Activated T-cell treated with anti-CD3 and anti-CD28 coated beads, Interleukin-2, amount 50 U/mL, for 72 hours (primary cell): ENCODE data around the gene NFKBIZ. TPM values are rescaled to one million over a fixed set of nuclear protein-coding genes. Genes with fewer than 3 reads are reported as not detected.
A peak's percentile ranks its signal among the peaks of the same experiment; 100 is the strongest.

Source experiments
- ATAC-seq, 2 donors: fragments of 150-1000 bp; cut with Tn5 transposase; replicated peaks in 1 of 2; 2 replicates each; pipeline ENCODE4 v1.10.0; 2021; ENCODE audit warnings: moderate library complexity in 2 of 2, mild to moderate bottlenecking in 1 of 2
- DNase-seq, 2 donors: peaks; one replicate each; pipeline ENCODE4 v3.0.0; 2021 to 2022; ENCODE audit warnings: mixed read lengths in 1 of 2
- H3K27ac Mint-ChIP-seq: one replicate; pipeline ENCODE4 v1.8.0; 2022; ENCODE audit warnings: mild to moderate bottlenecking, moderate library complexity, mixed read lengths
- H3K27me3 Mint-ChIP-seq: one replicate; pipeline ENCODE4 v1.8.0; 2022; ENCODE audit warnings: low read depth, mixed read lengths
- H3K36me3 Mint-ChIP-seq, 2 donors: one replicate each; pipeline ENCODE4 v1.8.0; 2022; ENCODE audit warnings: mixed read lengths in 2 of 2, mild to moderate bottlenecking in 1 of 2; ENCODE audit not compliant: insufficient read depth in 2 of 2
- H3K4me1 Mint-ChIP-seq: one replicate; pipeline ENCODE4 v1.8.0; 2022; ENCODE audit warnings: low read depth, mixed read lengths
- H3K4me3 Mint-ChIP-seq, 2 donors: one replicate each; pipeline ENCODE4 v1.8.0; 2022; ENCODE audit warnings: mild to moderate bottlenecking in 2 of 2, mixed read lengths in 2 of 2, moderate library complexity in 2 of 2
- H3K9me3 Mint-ChIP-seq, 2 donors: one replicate each; pipeline ENCODE4 v1.8.0; 2022; ENCODE audit warnings: mixed read lengths in 2 of 2
- total RNA-seq, 2 donors: library from RNA; stranded (reverse); gene quantifications; one replicate each; pipeline ENCODE4 v1.2.3, GENCODE V29; 2022

NFKBIZ gene
- total RNA-seq, 2 donors from 2014 or later = 116 to 208 TPM

- ATAC-seq (peak; percentile 22 to 34), DNase-seq (no peak)
- Mint-ChIP-seq H3K27me3 (no peaks in the 10 kb centered on the region), H3K4me3 (peak overlapping the region in 1 of 2 donors; percentile 18), H3K4me1 (peaks cover 76% of the 10 kb centered on the region), H3K9me3 (no peaks in the 10 kb centered on the region), H3K36me3 (peaks cover 5 to 6% of the 10 kb centered on the region in 2 donors), H3K27ac (peak overlapping the region; percentile 60)
Observed at GRCh38 chr3:101814835-101815234, 34.5 kb upstream of the NFKBIZ start.

- no peak overlapping the region for H3K4me3 Mint-ChIP-seq
- peaks cover 73% of the 10 kb centered on the region for H3K4me1 Mint-ChIP-seq
- H3K27ac Mint-ChIP-seq = peak overlapping the region; percentile 51
- no peaks in the 10 kb centered on the region for H3K9me3 Mint-ChIP-seq
- ATAC-seq (peak in 1 of 2 donors; percentile 16), DNase-seq (no peak)
- H3K27me3 Mint-ChIP-seq = no peaks in the 10 kb centered on the region
- H3K36me3 Mint-ChIP-seq = peaks cover 7 to 9% of the 10 kb centered on the region in 2 donors
Observed at GRCh38 chr3:101816215-101817149, 32.8 kb upstream of the NFKBIZ start.

GRCh38 chr3:101817992-101818391, 31.3 kb upstream of the NFKBIZ start:
- Mint-ChIP-seq H3K9me3 (no peaks in the 10 kb centered on the region), H3K27me3 (no peaks in the 10 kb centered on the region), H3K4me1 (peaks cover 68% of the 10 kb centered on the region), H3K4me3 (no peak overlapping the region), H3K27ac (peak overlapping the region; percentile 65), H3K36me3 (peaks cover 7 to 20% of the 10 kb centered on the region in 2 donors)
- no peak for ATAC-seq
- DNase-seq = no peak

- Mint-ChIP-seq H3K27me3 (no peaks in the 10 kb centered on the region), H3K27ac (peak overlapping the region; percentile 16), H3K4me1 (peaks cover 63% of the 10 kb centered on the region), H3K9me3 (no peaks in the 10 kb centered on the region), H3K4me3 (peak overlapping the region in 1 of 2 donors; percentile 24), H3K36me3 (peaks cover 7 to 20% of the 10 kb centered on the region in 2 donors)
- peak; percentile 65 to 67 for ATAC-seq
- DNase-seq = no peak
Observed at GRCh38 chr3:101819649-101820206, 29.6 kb upstream of the NFKBIZ start.

- H3K27me3 Mint-ChIP-seq = no peaks in the 10 kb centered on the region
- H3K4me3 Mint-ChIP-seq = no peak overlapping the region
- DNase-seq (no peak), ATAC-seq (no peak)
- no peaks in the 10 kb centered on the region for H3K9me3 Mint-ChIP-seq
- H3K36me3 Mint-ChIP-seq = peaks cover 7 to 21% of the 10 kb centered on the region in 2 donors
- H3K4me1 Mint-ChIP-seq = peaks cover 62% of the 10 kb centered on the region
- H3K27ac Mint-ChIP-seq = no peak overlapping the region
Observed at GRCh38 chr3:101821503-101821902, 27.8 kb upstream of the NFKBIZ start.

- Mint-ChIP-seq H3K9me3 (no peaks in the 10 kb centered on the region), H3K27ac (no peak overlapping the region), H3K27me3 (no peaks in the 10 kb centered on the region), H3K4me1 (peaks cover 62% of the 10 kb centered on the region), H3K4me3 (no peak overlapping the region), H3K36me3 (peaks cover 7 to 18% of the 10 kb centered on the region in 2 donors)
- ATAC-seq (no peak), DNase-seq (no peak)
Observed at GRCh38 chr3:101823525-101823924, 25.8 kb upstream of the NFKBIZ start.

- H3K27ac Mint-ChIP-seq = no peak overlapping the region
Observed at GRCh38 chr3:101824702-101825101, 24.6 kb upstream of the NFKBIZ start.

GRCh38 chr3:101825904-101826445, 23.3 kb upstream of the NFKBIZ start:
- DNase-seq (no peak), ATAC-seq (peak; percentile 15 to 22)
- peak overlapping the region; percentile 99 for H3K27ac Mint-ChIP-seq
- H3K4me3 Mint-ChIP-seq = peak overlapping the region; percentile 85 to 95
- H3K9me3 Mint-ChIP-seq = no peaks in the 10 kb centered on the region
- peaks cover 67% of the 10 kb centered on the region for H3K4me1 Mint-ChIP-seq
- H3K36me3 Mint-ChIP-seq = peaks cover 15% of the 10 kb centered on the region in 2 donors
- no peaks in the 10 kb centered on the region for H3K27me3 Mint-ChIP-seq

More at GRCh38 chr3:101824702-101825101, 24.6 kb upstream of the NFKBIZ start:
- Mint-ChIP-seq H3K36me3 (peaks cover 12 to 15% of the 10 kb centered on the region in 2 donors), H3K9me3 (no peaks in the 10 kb centered on the region), H3K4me1 (peaks cover 65% of the 10 kb centered on the region), H3K27me3 (no peaks in the 10 kb centered on the region), H3K4me3 (peak overlapping the region; percentile 4)
- no peak for ATAC-seq
- no peak for DNase-seq

GRCh38 chr3:101827211-101828174, 21.8 kb upstream of the NFKBIZ start:
- peaks cover 15 to 17% of the 10 kb centered on the region in 2 donors for H3K36me3 Mint-ChIP-seq
- ATAC-seq (peak; percentile 86 to 92), DNase-seq (peak; percentile 91 to 94)
- no peaks in the 10 kb centered on the region for H3K9me3 Mint-ChIP-seq
- H3K27ac Mint-ChIP-seq = peak overlapping the region; percentile 97
- no peaks in the 10 kb centered on the region for H3K27me3 Mint-ChIP-seq
- H3K4me3 Mint-ChIP-seq = peak overlapping the region; percentile 86 to 91
- peaks cover 79% of the 10 kb centered on the region for H3K4me1 Mint-ChIP-seq

- H3K27me3 Mint-ChIP-seq = no peaks in the 10 kb centered on the region
- peaks cover 85% of the 10 kb centered on the region for H3K4me1 Mint-ChIP-seq
- peaks cover 21 to 22% of the 10 kb centered on the region in 2 donors for H3K36me3 Mint-ChIP-seq
- H3K27ac Mint-ChIP-seq = peak overlapping the region; percentile 97
- peak overlapping the region; percentile 86 to 91 for H3K4me3 Mint-ChIP-seq
- DNase-seq (no peak), ATAC-seq (no peak)
- H3K9me3 Mint-ChIP-seq = no peaks in the 10 kb centered on the region
Observed at GRCh38 chr3:101828276-101828675, 21.0 kb upstream of the NFKBIZ start.

- peak; percentile 64 to 83 for ATAC-seq
- peak; percentile 61 to 79 for DNase-seq
- Mint-ChIP-seq H3K4me1 (peaks cover 88% of the 10 kb centered on the region), H3K27ac (peak overlapping the region; percentile 97), H3K4me3 (peak overlapping the region; percentile 86 to 91), H3K36me3 (peaks cover 21 to 25% of the 10 kb centered on the region in 2 donors), H3K27me3 (no peaks in the 10 kb centered on the region), H3K9me3 (no peaks in the 10 kb centered on the region)
Observed at GRCh38 chr3:101828691-101829436, 20.4 kb upstream of the NFKBIZ start.

GRCh38 chr3:101829437-101829830, 19.9 kb upstream of the NFKBIZ start:
- H3K27ac Mint-ChIP-seq = peak overlapping the region; percentile 97
- ATAC-seq (no peak), DNase-seq (no peak)
- no peaks in the 10 kb centered on the region for H3K27me3 Mint-ChIP-seq
- H3K4me1 Mint-ChIP-seq = peaks cover 88% of the 10 kb centered on the region
- H3K9me3 Mint-ChIP-seq = no peaks in the 10 kb centered on the region
- peaks cover 25 to 30% of the 10 kb centered on the region in 2 donors for H3K36me3 Mint-ChIP-seq
- peak overlapping the region; percentile 86 to 91 for H3K4me3 Mint-ChIP-seq
